NB4 (cell line): ENCODE measurements around the gene DIMT1.

Experiments used
- MYC ChIP-seq: IDR thresholded peaks from 2 replicates; pipeline ENCODE4 v1.6.1; 2011; ENCODE audit warnings: low read depth, low read length
- POLR2A ChIP-seq: IDR thresholded peaks from 2 replicates; pipeline ENCODE4 v1.6.1; 2011; ENCODE audit warnings: mild to moderate bottlenecking; ENCODE audit not compliant: insufficient read length; ENCODE audit errors: extremely low read depth
- TF ChIP-seq, protein P1 (sequence below): IDR thresholded peaks from one replicate; pipeline ENCODE4 v1.5.1; 2012; ENCODE audit warnings: low read depth, low read length

DNA sequence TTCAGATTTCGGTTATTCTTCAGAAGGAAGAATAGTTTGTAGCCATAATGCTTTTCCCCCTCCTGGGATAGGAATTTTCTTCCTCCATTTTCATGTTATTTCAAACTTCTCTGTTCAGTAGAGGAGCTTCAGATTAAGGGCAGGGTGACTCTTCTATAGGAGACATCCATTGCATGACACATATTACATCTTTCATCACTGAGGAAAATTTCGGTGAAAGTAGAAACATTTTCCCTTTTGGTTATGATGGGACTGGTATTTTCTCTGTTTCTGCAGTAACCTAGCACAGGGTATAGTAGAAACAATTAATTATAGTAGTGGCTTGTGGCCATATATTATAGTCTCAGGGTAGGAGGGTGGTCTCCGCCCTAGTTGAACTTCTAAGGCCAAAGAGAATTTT lies 10.0 kb upstream of the DIMT1 start:
- TF ChIP-seq, protein P1, sequence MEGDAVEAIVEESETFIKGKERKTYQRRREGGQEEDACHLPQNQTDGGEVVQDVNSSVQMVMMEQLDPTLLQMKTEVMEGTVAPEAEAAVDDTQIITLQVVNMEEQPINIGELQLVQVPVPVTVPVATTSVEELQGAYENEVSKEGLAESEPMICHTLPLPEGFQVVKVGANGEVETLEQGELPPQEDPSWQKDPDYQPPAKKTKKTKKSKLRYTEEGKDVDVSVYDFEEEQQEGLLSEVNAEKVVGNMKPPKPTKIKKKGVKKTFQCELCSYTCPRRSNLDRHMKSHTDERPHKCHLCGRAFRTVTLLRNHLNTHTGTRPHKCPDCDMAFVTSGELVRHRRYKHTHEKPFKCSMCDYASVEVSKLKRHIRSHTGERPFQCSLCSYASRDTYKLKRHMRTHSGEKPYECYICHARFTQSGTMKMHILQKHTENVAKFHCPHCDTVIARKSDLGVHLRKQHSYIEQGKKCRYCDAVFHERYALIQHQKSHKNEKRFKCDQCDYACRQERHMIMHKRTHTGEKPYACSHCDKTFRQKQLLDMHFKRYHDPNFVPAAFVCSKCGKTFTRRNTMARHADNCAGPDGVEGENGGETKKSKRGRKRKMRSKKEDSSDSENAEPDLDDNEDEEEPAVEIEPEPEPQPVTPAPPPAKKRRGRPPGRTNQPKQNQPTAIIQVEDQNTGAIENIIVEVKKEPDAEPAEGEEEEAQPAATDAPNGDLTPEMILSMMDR, result no peak
- TF ChIP-seq POLR2A (no peak), MYC (no peak)
